HG03342 (cell line): Measurements from ENCODE around the gene CD164L2.
"Not testable (repeated sequence)": the region's sequence is repeated elsewhere in the genome, so short reads cannot be mapped to it uniquely, and the experiment has no call there.

Experiments
- ATAC-seq: cut with Tn5 transposase; IDR thresholded peaks from one replicate; pipeline ENCODE4 v1.9.1; 2021; ENCODE audit warnings: mild to moderate bottlenecking, moderate library complexity; ENCODE audit not compliant: unreplicated experiment

The CD164L2 gene

DNA sequence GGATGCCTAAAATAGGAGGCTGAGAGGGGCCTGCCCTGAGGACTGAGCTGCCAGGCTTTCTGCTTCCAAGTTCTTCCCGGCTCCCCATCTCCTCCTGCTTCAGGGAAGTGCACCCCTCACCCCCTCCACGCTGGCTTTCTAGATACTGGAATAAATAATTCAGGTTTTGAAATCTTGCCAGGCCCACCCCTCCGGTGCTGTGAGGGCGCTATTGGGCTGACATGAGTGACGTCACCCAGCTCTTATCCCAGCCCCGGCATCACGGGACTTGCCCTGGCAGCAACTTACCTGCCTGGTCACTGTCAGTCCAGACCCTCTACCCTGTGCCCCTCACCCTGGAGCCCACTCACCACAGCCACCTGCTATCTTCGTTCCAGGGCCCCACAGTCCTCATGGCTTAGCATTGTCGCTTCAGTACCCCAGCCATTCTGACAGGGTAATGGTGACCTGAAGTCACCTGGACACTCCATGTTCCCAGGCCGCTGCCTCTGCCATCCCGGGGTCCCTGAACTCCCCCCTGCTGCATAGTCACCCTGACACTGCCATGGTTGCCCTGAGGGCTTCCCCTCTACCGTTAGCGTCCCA, 8.5 kb upstream of the CD164L2 start:
- ATAC-seq = no peak

DNA sequence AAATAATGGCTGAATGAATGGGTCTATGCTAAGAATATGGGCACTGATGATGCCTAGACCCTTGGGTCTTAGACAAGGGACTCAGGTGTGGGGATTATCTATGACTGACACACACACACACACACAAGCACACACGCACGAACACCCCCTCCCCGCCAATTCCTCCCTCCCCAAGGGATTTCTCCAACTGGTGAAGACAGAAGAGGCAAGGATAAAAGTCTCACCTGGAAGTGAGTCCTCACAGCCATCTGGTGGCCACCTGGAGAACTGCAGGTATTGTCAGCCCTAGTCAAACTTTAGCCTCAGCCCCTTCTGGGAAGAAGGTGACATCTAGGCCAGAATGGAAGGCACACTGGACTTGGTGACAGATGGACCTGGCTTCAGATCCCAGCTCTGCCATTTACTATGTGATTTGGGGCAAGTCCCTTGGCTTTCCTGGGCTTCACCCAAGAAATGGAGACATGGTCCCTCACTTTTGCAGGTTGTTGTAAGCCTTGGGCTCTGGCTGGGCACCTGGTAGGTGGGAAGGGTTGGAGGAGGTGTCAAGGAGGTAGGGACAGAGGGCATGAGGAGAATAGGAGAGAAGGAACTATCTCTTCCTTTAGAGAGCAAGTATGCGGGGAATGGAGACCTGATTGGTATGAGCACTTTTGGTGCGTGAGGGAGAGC, 5.3 kb upstream of the CD164L2 start:
- ATAC-seq = no peak

DNA sequence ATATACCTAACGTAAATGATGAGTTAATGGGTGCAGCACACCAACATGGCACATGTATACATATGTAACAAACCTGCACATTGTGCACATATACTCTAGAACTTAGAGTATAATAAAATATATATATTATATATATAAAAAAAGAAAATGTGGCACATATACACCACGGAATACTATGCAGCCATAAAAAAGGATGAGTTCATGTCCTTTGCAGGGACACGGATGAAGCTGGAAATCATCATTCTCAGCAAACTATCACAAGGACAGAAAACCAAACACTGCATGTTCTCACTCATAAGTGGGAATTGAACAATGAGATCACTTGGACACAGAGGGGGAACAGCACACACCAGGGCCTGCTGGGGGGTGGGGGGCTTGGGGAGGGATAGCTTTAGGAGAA, 1.7 kb upstream of the CD164L2 start:
- ATAC-seq = not testable (repeated sequence)

DNA sequence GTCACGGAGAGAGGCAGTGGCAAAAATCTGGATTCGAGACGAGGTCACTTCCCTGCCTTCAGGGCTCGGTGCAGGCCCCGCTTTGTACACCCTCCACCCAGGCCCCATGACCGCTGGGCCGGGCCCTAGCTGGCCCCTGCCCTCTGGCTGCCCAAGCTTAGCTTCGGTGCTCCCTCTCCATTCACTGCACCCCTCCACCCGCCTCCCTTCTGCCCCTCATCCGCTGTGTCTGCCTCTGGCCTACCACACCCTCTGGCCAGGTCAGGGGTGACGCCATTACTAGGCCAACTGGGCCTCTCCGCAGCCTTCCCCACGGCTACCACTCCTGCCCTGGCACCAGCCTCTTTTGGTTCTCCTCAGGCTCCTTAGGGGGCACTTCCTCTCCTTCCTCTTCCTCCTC, 528 bp upstream of the CD164L2 start:
- no peak for ATAC-seq

DNA sequence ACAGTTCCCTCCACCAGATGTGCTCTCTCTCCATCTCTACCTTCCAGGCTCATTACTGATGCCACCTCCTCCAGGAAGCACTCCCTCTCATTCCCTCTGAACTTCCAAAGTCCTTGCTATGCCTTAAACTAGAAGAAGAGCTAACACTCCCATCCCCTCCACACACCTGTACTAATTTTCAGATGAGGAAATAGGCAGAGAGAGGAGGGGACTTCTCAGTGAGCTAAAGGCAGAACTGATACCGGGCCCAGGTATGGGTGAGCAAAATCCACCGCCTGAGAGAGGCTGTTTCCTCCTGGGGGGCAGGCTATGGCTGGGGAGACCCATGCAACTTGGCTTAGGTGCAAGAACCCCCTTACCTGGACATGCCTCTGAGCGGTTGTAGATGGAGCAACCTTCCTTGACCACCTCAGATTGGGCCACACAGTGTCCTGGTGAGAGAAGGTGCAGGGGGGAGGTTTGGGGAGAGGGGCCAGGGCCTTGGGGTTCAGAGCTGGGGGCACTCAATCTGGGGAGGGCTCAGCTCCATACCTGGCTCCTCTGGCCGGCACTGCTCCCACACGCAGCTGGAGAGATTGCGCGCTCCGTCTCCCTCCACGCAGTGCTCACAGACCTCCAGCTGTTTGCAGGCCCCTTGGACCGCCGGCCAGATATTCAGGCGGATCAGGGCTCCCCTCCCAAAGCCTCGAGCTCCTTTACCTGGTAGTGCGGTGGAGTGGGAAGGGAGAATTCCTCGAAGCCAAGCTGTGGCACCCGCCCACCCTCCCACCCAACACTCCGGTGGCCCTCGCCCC, 967 bp downstream of the CD164L2 start:
- ATAC-seq = no peak

DNA sequence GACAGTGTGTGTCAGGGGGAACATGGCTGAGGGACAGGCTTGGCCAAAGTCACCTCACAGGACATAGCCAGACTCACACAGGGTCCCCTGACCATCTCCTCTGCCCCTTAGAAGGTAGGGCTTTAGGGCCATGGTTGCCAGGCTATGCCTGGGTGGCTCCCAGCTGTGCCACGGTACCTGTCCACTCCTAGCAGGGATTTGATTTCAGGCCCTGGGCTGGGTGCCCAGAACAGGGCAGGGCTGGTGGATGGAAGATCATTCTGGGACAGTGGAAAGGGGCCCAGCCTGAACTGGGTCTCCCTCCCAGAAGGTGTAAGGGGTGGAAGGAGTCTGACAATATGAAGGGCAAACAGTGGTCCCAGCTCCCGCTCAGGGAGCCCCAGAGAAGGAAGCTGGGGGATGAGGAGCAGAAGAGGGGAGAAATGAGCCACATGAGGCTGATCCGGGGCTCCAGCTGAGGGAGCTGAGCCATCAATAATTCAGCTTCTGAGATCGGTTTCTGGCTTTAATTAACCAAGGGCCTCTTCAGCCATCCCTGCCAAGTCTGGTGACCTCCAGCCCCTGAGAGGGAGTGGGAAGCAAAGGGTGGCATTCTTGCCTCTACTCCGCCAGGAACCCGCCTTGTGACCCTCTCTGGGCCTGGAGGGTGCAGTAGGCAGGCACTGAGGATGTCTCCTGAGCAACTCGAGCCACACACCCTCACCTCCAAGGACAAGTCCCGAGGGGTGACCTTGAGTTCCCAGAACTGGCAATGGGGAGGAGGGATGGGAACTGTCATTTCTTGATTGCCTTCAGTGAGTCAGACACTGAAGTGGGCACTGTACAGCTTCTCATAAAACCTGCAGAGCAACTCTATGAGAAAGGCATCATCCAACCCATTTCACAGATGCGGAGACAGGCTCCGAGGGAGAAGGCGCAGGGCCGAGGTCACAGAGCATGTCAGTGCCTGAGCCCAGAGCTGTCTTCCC, 2.1 kb downstream of the CD164L2 start:
- no peak for ATAC-seq

DNA sequence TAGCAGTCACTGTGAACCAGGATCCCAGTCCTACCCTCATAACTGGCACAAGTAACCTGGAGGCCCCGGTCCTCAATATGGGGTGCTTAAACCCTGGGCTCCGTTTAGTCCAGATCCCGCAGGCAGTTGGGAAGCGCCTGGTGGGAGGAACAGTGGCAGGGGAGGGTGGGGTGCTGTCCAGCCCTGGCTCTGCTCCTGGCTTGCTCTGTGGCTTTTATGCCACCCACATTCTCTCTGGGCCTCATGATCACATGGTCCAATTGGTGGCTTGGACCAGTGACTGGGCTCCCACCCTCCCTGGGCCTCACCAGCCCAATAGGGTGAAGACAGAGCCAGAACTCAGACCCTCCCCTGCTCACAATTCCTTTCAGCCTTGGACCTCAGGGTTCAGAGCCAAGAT, 2.9 kb downstream of the CD164L2 start:
- no peak for ATAC-seq

DNA sequence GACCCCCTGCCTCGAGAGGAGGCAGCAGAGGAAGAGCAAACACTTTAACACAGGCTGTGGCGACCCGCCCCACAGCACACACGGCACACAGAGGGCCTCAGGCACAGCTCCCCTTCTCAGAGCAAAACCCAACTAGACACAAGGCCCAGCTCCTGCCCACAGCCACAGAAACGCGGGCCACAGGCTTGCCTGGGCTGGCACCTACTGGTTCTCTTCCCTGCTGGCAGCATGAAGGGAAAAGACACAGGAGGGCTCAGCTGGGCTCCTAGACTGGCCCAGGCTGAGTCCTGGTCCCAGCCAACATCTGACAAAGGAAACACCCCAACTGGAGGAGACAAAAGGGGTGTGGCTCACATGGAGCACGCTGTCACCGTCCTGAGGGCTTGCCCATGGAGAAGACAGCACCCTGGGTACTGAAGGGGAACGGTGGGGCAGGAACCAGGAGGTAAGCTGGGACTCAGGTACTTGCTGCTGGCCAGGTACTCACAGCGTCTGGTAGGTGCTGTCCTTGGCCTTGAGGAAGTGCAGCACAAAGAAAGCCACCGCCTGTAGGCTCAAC, 3.5 kb downstream of the CD164L2 start:
- no peak for ATAC-seq

DNA sequence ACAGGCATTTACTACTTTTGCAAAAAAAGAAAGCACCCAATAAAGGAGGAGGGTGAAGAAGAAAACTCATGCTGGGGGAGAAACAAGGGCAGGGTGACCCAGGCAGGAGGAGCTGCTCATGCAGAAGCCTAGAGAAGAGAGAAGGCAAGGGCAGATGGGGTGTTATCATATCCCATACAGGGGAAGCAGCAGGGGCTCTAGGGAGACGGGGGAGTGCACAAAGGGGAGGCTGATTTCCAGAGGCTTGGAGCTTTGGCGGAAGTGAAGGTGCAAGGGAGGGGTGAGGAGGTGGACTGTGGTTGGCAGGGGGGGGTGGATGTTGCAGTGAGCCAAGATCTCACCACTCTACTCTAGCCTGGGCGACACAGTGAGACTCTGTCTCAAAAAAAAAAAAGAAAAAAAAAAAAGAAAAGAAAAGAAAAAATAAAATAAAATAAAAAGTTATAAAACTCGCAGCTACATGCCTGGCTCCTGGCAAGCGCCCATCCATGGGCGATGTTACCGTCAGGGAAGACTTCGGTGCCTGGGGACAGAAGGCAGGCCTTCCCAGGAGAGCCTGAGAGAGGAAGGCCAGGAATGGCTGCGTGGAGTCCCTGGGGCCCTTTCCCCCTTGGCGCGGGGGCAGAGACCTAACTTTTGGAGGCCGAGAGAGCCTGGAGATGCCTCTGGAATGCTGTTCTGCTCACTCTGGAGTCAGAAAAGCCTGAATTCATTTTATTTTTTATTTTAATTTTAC, 5.2 kb downstream of the CD164L2 start:
- ATAC-seq = no peak

DNA sequence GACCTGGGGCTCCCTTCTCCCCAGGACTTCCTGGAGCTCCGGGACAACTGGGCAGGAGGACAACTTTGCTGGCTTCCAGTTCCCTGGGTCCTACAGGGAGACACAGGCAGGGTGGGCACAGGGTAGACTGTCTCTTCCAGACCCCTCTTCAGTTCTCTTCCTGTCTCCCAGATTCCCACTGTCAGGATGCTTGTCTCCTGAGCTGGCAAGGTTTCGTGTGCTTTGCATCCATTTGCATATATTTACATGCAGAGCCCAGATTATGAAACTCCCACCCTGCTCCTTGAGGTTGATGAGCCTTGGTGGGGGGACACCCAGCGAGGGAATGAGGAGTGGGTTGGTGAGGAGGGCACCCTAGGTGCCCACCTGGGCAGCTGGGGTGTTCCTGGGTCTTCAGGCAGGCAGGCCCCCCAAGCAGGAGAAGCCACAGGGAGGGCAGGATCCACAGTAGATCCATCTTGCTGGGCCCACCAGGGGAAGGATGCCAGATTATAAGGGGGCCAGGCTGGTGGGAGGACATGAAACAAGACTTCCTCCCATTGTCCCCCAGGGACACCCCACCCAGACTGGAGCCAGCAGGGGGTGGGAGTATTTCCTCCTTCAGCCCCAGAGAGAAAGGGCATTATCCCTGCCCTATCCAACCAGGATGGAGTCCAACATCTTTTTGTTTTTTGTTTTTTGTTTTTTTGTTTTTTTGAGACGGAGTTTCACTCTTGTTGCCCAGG, 8.6 kb downstream of the CD164L2 start, which contains the start of gene FCN3:
TSS of gene FCN3 (minus strand) at position 463 of the 725 bp plus-strand sequence. CDS start at position 457, 6 bp downstream.
- no peak for ATAC-seq

DNA sequence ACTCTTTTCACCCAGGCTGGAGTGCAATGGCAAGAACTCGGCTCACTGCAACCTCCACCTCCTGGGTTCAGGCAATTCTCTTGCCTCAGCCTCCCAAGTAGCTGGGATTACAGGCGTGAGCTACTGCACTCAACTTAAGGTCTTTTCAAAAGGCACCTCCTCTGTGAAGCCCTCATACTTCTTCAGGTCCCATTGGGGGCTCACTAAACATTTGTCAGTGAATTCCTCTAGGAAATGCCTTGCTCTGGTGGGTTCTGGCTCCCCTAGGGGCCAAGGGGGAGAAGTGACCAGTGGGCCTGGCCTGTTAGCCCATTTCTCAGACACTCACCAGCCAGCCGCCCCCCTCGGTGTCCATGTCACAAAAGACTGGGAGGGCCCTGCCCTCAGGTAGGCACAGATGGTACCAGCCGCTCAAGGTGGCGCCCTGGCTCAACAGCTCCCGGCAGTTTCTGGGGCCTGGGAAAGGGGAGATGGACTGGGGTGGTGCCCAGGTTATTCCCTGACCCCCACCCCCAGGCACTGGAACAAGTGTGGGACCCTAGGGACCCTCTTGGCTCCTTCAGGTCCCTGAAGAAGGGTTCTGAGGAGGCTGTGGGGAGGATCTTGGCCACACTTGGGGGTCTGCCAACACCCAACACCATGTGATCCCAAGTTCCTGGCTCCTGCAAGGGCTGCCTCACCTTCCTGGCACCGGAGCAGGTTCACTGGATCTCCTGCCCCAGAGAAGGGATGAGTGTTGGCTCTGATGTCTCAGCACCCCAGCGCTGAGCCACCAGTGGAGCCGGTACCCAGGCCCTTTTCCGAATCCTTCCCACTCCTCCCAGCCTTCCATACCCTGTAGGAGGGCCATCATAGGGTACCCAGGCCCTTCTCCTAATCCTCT, 10.1 kb downstream of the CD164L2 start:
- ATAC-seq = no peak

DNA sequence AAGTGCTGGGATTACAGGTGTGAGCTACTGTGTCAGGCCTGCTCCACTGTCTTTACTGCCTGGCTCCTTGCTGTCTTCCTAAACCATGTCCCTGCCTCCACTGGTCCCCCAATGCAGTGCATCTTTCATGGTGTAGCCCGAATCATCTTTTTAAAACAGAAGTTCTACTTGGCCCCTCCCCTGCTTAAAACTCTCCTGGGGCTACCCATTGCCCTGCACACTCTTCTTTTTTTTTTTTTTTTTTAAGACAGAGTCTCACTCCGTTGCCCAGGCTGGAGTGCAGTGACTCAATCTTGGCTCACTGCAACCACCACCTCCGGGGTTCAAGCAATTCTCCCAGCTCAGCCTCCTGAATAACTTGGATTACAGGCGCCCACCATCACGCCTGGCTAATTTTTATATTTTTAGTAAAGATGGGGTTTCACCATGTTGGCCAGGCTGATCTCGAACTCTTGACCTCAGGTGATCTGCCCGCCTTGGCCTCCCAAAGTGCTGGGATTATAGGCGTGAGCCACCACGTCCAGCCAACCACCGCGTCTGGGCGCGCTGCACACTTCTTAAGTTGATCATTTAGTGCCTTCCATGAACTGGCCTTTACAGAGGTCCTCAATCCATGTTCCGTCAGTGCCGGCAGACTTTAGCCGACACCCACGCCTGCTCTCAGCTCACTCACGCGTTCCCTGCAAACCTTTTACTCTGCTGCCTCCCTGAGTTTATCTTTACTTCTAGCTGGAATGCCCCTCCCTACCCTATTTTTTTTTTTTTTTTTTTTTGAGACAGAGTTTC, 10.9 kb downstream of the CD164L2 start:
- no peak for ATAC-seq

DNA sequence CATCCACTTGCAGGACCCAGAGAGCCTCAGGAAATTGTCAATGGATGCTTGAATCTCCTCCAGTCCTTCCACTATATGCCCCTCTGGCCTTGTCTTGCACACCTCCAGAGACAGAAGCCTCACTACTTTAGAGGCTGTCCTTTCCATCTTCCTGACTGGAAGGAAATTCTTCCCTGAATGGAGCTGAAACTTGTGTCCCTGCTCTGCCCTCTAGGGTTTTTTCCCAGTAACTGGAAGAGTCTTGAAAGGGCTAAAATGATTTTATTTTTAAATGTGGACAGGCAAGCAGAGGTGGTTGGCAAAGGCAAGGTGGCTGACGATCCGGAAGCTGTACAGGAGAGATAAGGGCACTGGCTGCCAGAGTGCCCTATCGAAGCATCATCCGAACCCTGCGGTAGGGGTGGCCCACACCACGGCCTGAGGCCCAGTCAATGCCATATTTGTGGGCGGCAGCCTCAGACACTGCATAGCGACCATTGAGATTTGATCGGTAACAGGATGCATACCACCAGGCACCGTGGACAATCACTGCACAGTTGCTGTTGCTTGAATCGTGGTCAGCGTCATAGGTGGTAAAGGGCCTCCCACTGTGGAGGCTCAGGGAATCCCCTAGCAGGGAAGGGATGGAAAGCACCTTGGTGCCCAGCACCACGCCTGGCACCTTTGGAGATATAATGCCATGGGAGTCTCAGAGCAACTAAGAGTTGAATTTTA, 14.1 kb downstream of the CD164L2 start:
- no peak for ATAC-seq

DNA sequence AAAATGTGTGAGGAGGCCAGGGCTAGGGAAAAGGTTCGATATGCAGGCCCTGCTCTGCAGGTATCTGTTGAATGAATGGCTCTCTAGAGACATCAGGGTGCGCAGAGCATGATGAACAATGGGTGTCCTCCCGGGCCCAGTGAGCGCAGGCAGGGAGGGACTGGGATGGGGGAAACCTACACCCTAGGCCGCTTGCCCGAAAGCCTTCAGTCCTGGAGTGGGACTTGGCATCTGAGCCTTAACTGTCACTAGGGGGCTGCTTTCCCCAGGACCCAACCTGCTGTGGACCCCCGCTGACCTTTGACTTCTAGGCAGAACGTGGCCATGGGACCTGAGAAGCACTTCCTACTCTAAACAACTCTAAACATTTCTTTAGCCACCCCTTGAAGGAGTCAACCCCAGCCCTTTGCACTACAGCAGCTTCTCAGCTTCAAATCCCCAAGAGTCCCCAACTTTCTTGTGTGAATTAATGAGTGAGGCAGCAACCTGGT, 15.9 kb downstream of the CD164L2 start:
- ATAC-seq = no peak

DNA sequence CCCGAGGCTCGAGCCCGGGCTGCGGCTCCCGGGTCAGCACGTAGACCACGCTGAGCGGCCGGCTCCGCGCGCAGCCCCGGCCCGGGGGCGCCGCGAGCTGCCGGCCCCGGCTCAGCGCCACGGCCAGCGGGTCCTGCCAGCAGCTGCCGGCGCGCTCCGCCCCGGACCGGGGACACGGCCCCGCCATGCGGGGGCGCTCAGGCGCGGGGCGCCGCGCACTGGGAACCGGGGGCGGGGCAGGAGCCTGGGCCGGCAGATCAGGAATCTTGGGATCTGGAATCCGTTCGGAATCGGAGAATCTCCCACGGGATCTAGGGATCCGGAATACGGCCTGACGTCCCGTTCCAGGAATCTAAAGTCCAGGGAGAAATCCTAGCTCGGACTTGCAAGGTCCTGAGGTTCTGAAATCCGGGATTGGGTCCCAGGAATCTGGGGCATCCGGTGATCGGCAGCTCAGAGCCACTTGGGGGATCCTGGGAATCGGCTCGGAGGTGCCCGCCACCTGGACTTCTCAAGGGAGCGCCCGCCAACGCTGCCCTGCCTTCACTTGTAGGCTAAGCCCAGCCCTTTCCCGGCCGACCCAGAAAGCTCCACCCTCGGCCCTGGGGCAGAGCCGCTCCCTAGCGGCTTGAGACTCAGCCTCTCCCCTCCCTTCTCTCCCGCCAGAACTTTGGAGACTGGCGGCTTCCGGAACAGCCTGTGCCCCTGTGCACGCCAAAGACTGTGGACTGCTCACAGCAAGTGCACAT, 16.5 kb downstream of the CD164L2 start, which contains the start of gene MAP3K6:
TSS of gene MAP3K6 (minus strand) at position 551 of the 749 bp plus-strand sequence. CDS start at position 187, 364 bp downstream.
- ATAC-seq = no peak

DNA sequence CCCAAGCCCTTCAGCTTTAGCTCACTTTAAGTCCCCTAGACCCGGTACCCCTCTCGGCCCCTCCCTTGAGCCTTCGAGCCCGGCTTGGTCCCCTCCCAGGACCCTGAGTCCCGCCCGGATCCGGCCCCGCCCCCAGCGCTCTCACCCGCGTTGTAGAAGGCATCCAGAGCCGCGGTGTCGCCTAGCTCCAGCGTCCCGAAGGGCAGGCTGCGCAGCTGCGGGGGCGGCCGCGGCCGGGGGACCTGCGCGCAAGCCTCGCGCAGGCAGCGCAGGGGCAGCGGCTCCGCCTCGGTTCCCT, 17.1 kb downstream of the CD164L2 start:
- ATAC-seq = no peak
